Gastrocnemius medialis (tissue), 4 donors: ENCODE measurements around the gene RXRG. TPM values are rescaled to one million over a fixed set of nuclear protein-coding genes. Genes with fewer than 3 reads are reported as not detected.
A peak's percentile ranks its signal among the peaks of the same experiment; 100 is the strongest.

Source experiments
- ATAC-seq, 2 donors: fragments of 150-250 bp; one replicate each; pipeline ENCODE4 v1.9.1; 2016
- DNase-seq, 2 donors: peaks; one replicate each; pipeline ENCODE4 v3.0.0-alpha.2; 2019
- H3K27ac ChIP-seq, 4 donors: fragments of 200-600 bp; sonication (generic); 1 replicate in 1 of 4; 2 replicates in 3 of 4; pipeline ENCODE4 v1.5.1; 2016 to 2018; ENCODE audit warnings: mild to moderate bottlenecking in 2 of 4, moderate library complexity in 1 of 4
- H3K27me3 ChIP-seq, 3 donors: fragments of 200-600 bp; sonication (generic) in 2 of 3; 1 replicate in 1 of 3; 2 replicates in 2 of 3; pipeline versions ENCODE4 v1.5.1 to v1.6.0; 2016 to 2019; ENCODE audit warnings: mild to moderate bottlenecking in 1 of 3, moderate library complexity in 1 of 3
- H3K36me3 ChIP-seq, 2 donors: fragments of 200-600 bp; sonication (generic) in 1 of 2; one replicate each; pipeline ENCODE4 v1.5.1; 2017 to 2018
- H3K4me1 ChIP-seq, 2 donors: fragments of 200-600 bp; sonication (generic) in 1 of 2; one replicate each; pipeline ENCODE4 v1.5.1; 2016 to 2017; ENCODE audit warnings: mild to moderate bottlenecking in 2 of 2
- H3K4me3 ChIP-seq, 4 donors: fragments of 200-600 bp; sonication (generic) in 3 of 4; 1 replicate in 1 of 4; 2 replicates in 3 of 4; pipeline ENCODE4 v1.5.1; 2016 to 2019; ENCODE audit warnings: mild to moderate bottlenecking in 2 of 4
- H3K9me3 ChIP-seq, 3 donors: fragments of 200-600 bp; sonication (generic) in 2 of 3; 1 replicate in 1 of 3; 2 replicates in 2 of 3; pipeline ENCODE4 v1.5.1; 2016 to 2019
- POLR2A ChIP-seq, 2 donors: fragments of 450-650 bp; IDR thresholded peaks; one replicate each; pipeline ENCODE4 v1.6.1; 2017; ENCODE audit warnings: antibody characterized with exemption in 2 of 2, mild to moderate bottlenecking in 2 of 2, moderate library complexity in 2 of 2
- in situ Hi-C, 4 donors: fragments of 200-750 bp; cut with MboI; loops; one replicate each; pipeline versions ENCODE4 v1.15.0 to v1.8.0; 2017; ENCODE audit warnings: low sequenced_read_pairs in 4 of 4
- intact Hi-C: fragments of 100-400 bp; cut with DNase I; formaldehyde crosslinking; loops from one replicate; pipeline ENCODE4 v1.15.1; 2023; ENCODE audit warnings: low total_unique reads
- total RNA-seq, 4 donors: library from RNA; depleted of rRNA; stranded (reverse); fragments of >200 nt; gene quantifications; one replicate each; pipeline versions ENCODE4 v1.1.0 to v1.2.3, GENCODE V29; 2016
- TF ChIP-seq, protein P1 (sequence below), 5 experiments: fragments of 450-650 bp in 3 of 5; fragments of 200-600 bp in 2 of 5; sonication (generic) in 2 of 5; IDR thresholded peaks in 4 of 5; conservative IDR thresholded peaks in 1 of 5; 1 replicate in 4 of 5; 2 replicates in 1 of 5; pipeline ENCODE4 v1.5.1; 2016 to 2019; ENCODE audit warnings: antibody characterized with exemption in 5 of 5, mild to moderate bottlenecking in 3 of 5, moderate library complexity in 3 of 5

The RXRG gene
- total RNA-seq, 4 donors from 2014 or later: 4.2 to 15.9 (median 6.0) TPM

DNA sequence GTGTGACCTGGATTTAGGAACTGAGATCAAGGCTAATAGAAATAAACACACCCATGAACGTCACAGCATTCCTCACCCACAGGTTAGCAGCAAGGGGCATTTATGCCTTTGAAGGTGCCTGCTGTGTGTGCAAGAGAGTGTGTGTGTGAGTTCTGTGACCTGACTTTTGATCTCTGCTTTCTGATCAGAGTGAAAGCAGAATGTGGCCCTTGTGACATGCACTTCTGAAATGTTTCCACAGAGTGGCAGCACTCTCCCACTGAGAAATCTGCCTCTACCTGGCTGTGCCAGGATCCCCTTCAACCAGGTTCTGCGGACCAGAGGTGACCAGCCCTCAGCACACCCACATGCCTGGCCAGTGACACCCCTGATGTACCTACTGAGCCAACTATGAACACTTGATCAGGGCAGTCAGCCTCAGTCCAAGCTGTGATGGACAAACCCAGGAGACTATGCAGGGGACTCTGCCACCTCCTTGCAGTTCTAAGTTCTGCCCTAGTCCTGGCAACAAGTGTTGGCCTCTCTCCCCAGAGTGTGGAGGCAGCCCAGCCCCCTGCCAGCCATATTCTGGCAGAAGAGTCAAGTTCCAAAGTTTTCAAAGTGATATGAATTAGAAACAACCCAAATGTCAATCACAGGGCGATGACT is 41.0 kb downstream of the RXRG start:
- intact Hi-C loops (loop anchor here (1.0 to 10.0 kb wide), 2 partner anchors 189 to 331 kb away; no protein-coding TSS in a partner anchor), in situ Hi-C loops (loop anchor here in 2 of 4 donors (5.0 kb wide), 2 partner anchors 183 to 188 kb away; no protein-coding TSS in a partner anchor)
- DNase-seq (peak in 1 of 2 donors; percentile 28), ATAC-seq (peak; percentile 46 to 51)
- TF ChIP-seq POLR2A (IDR thresholded peaks at IDR 0.05): no peak
- TF ChIP-seq, protein P1, sequence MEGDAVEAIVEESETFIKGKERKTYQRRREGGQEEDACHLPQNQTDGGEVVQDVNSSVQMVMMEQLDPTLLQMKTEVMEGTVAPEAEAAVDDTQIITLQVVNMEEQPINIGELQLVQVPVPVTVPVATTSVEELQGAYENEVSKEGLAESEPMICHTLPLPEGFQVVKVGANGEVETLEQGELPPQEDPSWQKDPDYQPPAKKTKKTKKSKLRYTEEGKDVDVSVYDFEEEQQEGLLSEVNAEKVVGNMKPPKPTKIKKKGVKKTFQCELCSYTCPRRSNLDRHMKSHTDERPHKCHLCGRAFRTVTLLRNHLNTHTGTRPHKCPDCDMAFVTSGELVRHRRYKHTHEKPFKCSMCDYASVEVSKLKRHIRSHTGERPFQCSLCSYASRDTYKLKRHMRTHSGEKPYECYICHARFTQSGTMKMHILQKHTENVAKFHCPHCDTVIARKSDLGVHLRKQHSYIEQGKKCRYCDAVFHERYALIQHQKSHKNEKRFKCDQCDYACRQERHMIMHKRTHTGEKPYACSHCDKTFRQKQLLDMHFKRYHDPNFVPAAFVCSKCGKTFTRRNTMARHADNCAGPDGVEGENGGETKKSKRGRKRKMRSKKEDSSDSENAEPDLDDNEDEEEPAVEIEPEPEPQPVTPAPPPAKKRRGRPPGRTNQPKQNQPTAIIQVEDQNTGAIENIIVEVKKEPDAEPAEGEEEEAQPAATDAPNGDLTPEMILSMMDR (IDR thresholded peaks at IDR 0.05 in 4 of 5, conservative IDR thresholded peaks at IDR 0.05 in 1 of 5): peak; percentile 63 to 80 (median 76)
- no peak overlapping the region for H3K4me3 ChIP-seq
- peaks cover 0 to 13% of the 10 kb centered on the region in 2 donors for H3K4me1 ChIP-seq
- no peak overlapping the region for H3K27ac ChIP-seq
- no peaks in the 10 kb centered on the region for H3K27me3 ChIP-seq
- no peaks in the 10 kb centered on the region for H3K36me3 ChIP-seq
- H3K9me3 ChIP-seq: no peaks in the 10 kb centered on the region

DNA sequence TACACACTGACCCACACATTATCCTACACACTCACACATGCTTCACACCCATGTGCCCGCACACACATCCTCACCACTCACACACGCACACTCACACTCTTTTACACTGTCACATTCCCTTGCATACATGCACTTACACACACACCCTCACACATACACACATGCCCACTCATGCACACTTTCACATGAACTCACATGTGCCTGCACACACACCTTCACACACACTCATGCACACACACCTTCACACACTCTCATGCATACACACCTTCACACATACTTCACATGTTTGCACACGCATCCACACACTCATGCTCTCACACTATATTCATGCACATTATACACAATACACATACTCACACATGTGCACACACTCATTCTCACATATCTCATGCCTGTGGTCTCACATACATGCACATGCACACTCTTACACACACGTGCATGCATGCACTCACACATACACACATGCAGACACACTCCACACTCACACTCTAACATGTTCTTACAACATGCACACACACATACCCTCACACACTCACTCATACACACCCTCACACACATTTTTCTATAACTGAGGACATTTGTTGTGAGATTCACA is 42.3 kb downstream of the RXRG start:
- Histone ChIP-seq H3K4me1 (peaks cover 0 to 6% of the 10 kb centered on the region in 2 donors), H3K36me3 (no peaks in the 10 kb centered on the region), H3K9me3 (no peaks in the 10 kb centered on the region), H3K27me3 (no peaks in the 10 kb centered on the region), H3K27ac (no peak overlapping the region), H3K4me3 (no peak overlapping the region)
- intact Hi-C loops: loop anchor here (10.0 kb wide), 1 partner anchor 332 kb away; no protein-coding TSS in a partner anchor
- DNase-seq: no peak
- in situ Hi-C loops: loop anchor here in 2 of 4 donors (5.0 kb wide), 2 partner anchors 185 to 190 kb away; no protein-coding TSS in a partner anchor
- TF ChIP-seq, protein P1 (IDR thresholded peaks at IDR 0.05 in 4 of 5, conservative IDR thresholded peaks at IDR 0.05 in 1 of 5): no peak
- no peak for TF ChIP-seq POLR2A (IDR thresholded peaks at IDR 0.05)
- no peak for ATAC-seq

DNA sequence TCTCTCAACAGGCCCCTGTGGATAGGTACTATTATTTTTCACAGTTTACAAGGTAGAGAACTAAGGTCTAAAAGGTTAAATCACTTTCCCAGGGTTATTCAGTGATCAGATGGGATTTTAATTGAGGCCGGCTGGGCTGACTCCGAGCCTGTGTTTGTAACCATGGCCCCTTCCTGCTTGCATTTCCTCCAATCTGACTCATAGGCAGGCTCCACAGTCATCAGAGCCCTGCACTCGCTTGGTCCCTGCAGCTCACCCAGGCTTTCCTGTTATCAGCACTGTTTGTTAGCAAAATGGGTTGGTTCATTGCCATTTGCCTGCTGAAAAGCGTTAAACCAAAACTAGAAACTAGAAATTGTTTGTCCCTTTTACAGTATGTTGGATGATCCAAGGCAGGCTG is 47.0 kb downstream of the RXRG start:
- no peak for DNase-seq
- H3K27ac ChIP-seq: peak overlapping the region; percentile 16 to 54 (median 38)
- no peak overlapping the region for H3K4me3 ChIP-seq
- peaks cover 6% of the 10 kb centered on the region in 2 donors for H3K4me1 ChIP-seq
- no peak for TF ChIP-seq POLR2A (IDR thresholded peaks at IDR 0.05)
- TF ChIP-seq, protein P1 (IDR thresholded peaks at IDR 0.05 in 4 of 5, conservative IDR thresholded peaks at IDR 0.05 in 1 of 5): no peak
- H3K36me3 ChIP-seq: no peaks in the 10 kb centered on the region
- peak; percentile 37 to 49 for ATAC-seq
- H3K27me3 ChIP-seq: no peaks in the 10 kb centered on the region
- in situ Hi-C loops: loop anchor here in 3 of 4 donors (5.0 to 25.0 kb wide), 3 partner anchors 194 to 517 kb away; partner anchors contain the start of gene TMCO1 (in 1 of the 3)
- no peaks in the 10 kb centered on the region for H3K9me3 ChIP-seq
- intact Hi-C loops: loop anchor here (5.0 kb wide), 1 partner anchor 519 kb away; no protein-coding TSS in a partner anchor

DNA sequence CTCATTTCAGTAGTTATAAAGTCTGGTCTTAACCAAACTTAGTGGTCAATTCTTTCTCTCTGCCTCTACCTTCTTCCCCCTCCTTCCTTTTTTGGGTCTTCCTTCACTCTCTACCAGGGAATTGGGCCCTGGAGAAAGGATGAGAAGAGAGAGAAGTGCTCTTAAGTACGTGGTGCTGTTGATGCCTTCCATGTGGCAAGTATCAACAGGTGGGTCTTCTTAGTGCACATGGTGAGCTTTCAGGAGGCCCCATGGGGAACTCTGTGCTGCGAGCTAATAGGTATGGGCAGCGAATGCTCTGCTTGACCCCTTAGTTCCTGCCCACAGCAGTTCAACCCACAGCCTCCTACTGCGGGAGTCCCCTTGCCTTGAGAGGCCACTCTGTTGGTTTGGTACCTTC is 49.0 kb downstream of the RXRG start:
- Histone ChIP-seq H3K4me3 (no peak overlapping the region), H3K27ac (no peak overlapping the region), H3K36me3 (no peaks in the 10 kb centered on the region), H3K27me3 (no peaks in the 10 kb centered on the region), H3K9me3 (no peaks in the 10 kb centered on the region), H3K4me1 (peaks cover 6 to 9% of the 10 kb centered on the region in 2 donors)
- DNase-seq (no peak), ATAC-seq (no peak)
- TF ChIP-seq POLR2A (IDR thresholded peaks at IDR 0.05): no peak
- TF ChIP-seq, protein P1 (IDR thresholded peaks at IDR 0.05 in 4 of 5, conservative IDR thresholded peaks at IDR 0.05 in 1 of 5): no peak
- intact Hi-C loops: loop anchor here (5.0 kb wide), 1 partner anchor 521 kb away; no protein-coding TSS in a partner anchor
- in situ Hi-C loops: loop anchor here in 3 of 4 donors (5.0 to 25.0 kb wide), 3 partner anchors 196 to 519 kb away; partner anchors contain the start of gene TMCO1 (in 1 of the 3)
